GM19023 (cell line): ENCODE data around the gene DCDC1.
"Not testable (repeated sequence)": the region's sequence is repeated elsewhere in the genome, so short reads cannot be mapped to it uniquely, and the experiment has no call there.

ENCODE experiments used
- ATAC-seq: cut with Tn5 transposase; IDR thresholded peaks from one replicate; pipeline ENCODE4 v1.9.1; 2021; ENCODE audit warnings: mild to moderate bottlenecking, moderate library complexity; ENCODE audit not compliant: unreplicated experiment

The DCDC1 gene

GRCh38 chr11:31327417-31327816 lies 42.1 kb downstream of the DCDC1 start:
- no peak for ATAC-seq

- ATAC-seq = no peak
Observed at GRCh38 chr11:31326470-31327148, 42.9 kb downstream of the DCDC1 start.

- ATAC-seq = no peak
Observed at GRCh38 chr11:31325160-31325559, 44.4 kb downstream of the DCDC1 start.

- ATAC-seq = no peak
Observed at GRCh38 chr11:31323145-31323544, 46.4 kb downstream of the DCDC1 start.

GRCh38 chr11:31321494-31321893 lies 48.0 kb downstream of the DCDC1 start:
- not testable (repeated sequence) for ATAC-seq

GRCh38 chr11:31303644-31304180 lies 65.8 kb downstream of the DCDC1 start:
- ATAC-seq = no peak

GRCh38 chr11:31301549-31302510 lies 67.7 kb downstream of the DCDC1 start:
- ATAC-seq = no peak

- ATAC-seq = no peak
Observed at GRCh38 chr11:31295308-31295707, 74.2 kb downstream of the DCDC1 start.

- ATAC-seq = not testable (repeated sequence)
Observed at GRCh38 chr11:31273527-31273926, 96.0 kb downstream of the DCDC1 start.

GRCh38 chr11:31267720-31268119 lies 101.8 kb downstream of the DCDC1 start:
- no peak for ATAC-seq

GRCh38 chr11:31264834-31265233 lies 104.7 kb downstream of the DCDC1 start:
- ATAC-seq = no peak

GRCh38 chr11:31262761-31263160 lies 106.8 kb downstream of the DCDC1 start:
- ATAC-seq = no peak

- ATAC-seq = no peak
Observed at GRCh38 chr11:31259797-31260196, 109.7 kb downstream of the DCDC1 start.

- ATAC-seq = no peak
Observed at GRCh38 chr11:31254415-31254814, 115.1 kb downstream of the DCDC1 start.

- no peak for ATAC-seq
Observed at GRCh38 chr11:31248768-31249167, 120.8 kb downstream of the DCDC1 start.

- ATAC-seq = no peak
Observed at GRCh38 chr11:31247321-31247720, 122.2 kb downstream of the DCDC1 start.

- no peak for ATAC-seq
Observed at GRCh38 chr11:31246451-31247165, 122.9 kb downstream of the DCDC1 start.

- ATAC-seq = no peak
Observed at GRCh38 chr11:31243706-31244105, 125.8 kb downstream of the DCDC1 start.

GRCh38 chr11:31240340-31240904 lies 129.1 kb downstream of the DCDC1 start:
- ATAC-seq = no peak

GRCh38 chr11:31237819-31238760 lies 131.4 kb downstream of the DCDC1 start:
- ATAC-seq = no peak
